IPS DF 19.7 (cell line): Measurements from ENCODE around the gene UTS2R.
A peak's percentile ranks its signal among the peaks of the same experiment; 100 is the strongest.
"Not testable (repeated sequence)": the region's sequence is repeated elsewhere in the genome, so short reads cannot be mapped to it uniquely, and the experiment has no call there.

ENCODE experiments used
- DNase-seq: peaks from one replicate; pipeline ENCODE4 v3.0.0-alpha.2; 2013; ENCODE audit warnings: low read depth, low spot score

The UTS2R gene

GRCh38 chr17:82354804-82355308 is 16.7 kb upstream of the UTS2R start:
- no peak for DNase-seq

GRCh38 chr17:82355770-82356427 is 15.7 kb upstream of the UTS2R start:
- DNase-seq: no peak

GRCh38 chr17:82356845-82357355 is 14.7 kb upstream of the UTS2R start:
- DNase-seq: no peak

GRCh38 chr17:82357394-82357793 is 14.2 kb upstream of the UTS2R start:
- DNase-seq: no peak

- DNase-seq: no peak
Measured at GRCh38 chr17:82358465-82359350, 12.9 kb upstream of the UTS2R start, which contains the start of gene TEX19. Gene TEX19, plus strand, starts transcription at chr17:82359247. Its CDS starts 2,904 bp downstream, at chr17:82362151.

GRCh38 chr17:82359451-82360074 is 12.0 kb upstream of the UTS2R start:
- DNase-seq: not testable (repeated sequence)

- DNase-seq: no peak
Measured at GRCh38 chr17:82361885-82362633, 9.5 kb upstream of the UTS2R start.

GRCh38 chr17:82365606-82366295 is 5.8 kb upstream of the UTS2R start:
- no peak for DNase-seq

GRCh38 chr17:82366749-82367148 is 4.8 kb upstream of the UTS2R start:
- DNase-seq: no peak

GRCh38 chr17:82367724-82368524 is 3.6 kb upstream of the UTS2R start:
- peak; percentile 78 for DNase-seq

GRCh38 chr17:82369211-82369610 is 2.4 kb upstream of the UTS2R start:
- no peak for DNase-seq

- no peak for DNase-seq
Measured at GRCh38 chr17:82370471-82371332, 863 bp upstream of the UTS2R start.

GRCh38 chr17:82372249-82373071 is 895 bp downstream of the UTS2R start:
- DNase-seq: no peak

GRCh38 chr17:82373072-82373452 is 1.5 kb downstream of the UTS2R start:
- not testable (repeated sequence) for DNase-seq

- DNase-seq: no peak
Measured at GRCh38 chr17:82373731-82374625, 2.4 kb downstream of the UTS2R start.

- DNase-seq: no peak
Measured at GRCh38 chr17:82374626-82375331, 3.2 kb downstream of the UTS2R start.
